ENCODE data around the gene FKBP10. TPM values are rescaled to one million over a fixed set of nuclear protein-coding genes. Genes with fewer than 3 reads are reported as not detected.

The FKBP10 gene
- total RNA-seq, 1 donor from 2014 or later, result 230 TPM

GRCh38 chr17:41782142-41782541 lies 30.7 kb upstream of the FKBP10 start:
- DNase-seq (ENCODE audit: extremely low read depth, low read depth, low spot score), result no peak

- DNase-seq (ENCODE audit: extremely low read depth, low read depth, low spot score), result no peak
Observed at GRCh38 chr17:41784207-41784744, 28.5 kb upstream of the FKBP10 start.

GRCh38 chr17:41785091-41785858 lies 27.5 kb upstream of the FKBP10 start:
- DNase-seq (ENCODE audit: extremely low read depth, low read depth, low spot score), result no peak

GRCh38 chr17:41785859-41786226 lies 27.0 kb upstream of the FKBP10 start:
- no peak for DNase-seq (ENCODE audit: extremely low read depth, low read depth, low spot score)

GRCh38 chr17:41786227-41787020 lies 26.4 kb upstream of the FKBP10 start, which contains the start of gene JUP:
JUP (minus strand) TSS chr17:41786711; CDS start chr17:41771854, 14,857 bp downstream.
- peak; percentile 88 for DNase-seq (ENCODE audit: extremely low read depth, low read depth, low spot score)

GRCh38 chr17:41787021-41787418 lies 25.8 kb upstream of the FKBP10 start:
- no peak for DNase-seq (ENCODE audit: extremely low read depth, low read depth, low spot score)

GRCh38 chr17:41792845-41793783 lies 19.7 kb upstream of the FKBP10 start:
- no peak for DNase-seq (ENCODE audit: extremely low read depth, low read depth, low spot score)

- no peak for DNase-seq (ENCODE audit: extremely low read depth, low read depth, low spot score)
Observed at GRCh38 chr17:41793784-41794539, 18.8 kb upstream of the FKBP10 start.

- no peak for DNase-seq (ENCODE audit: extremely low read depth, low read depth, low spot score)
Observed at GRCh38 chr17:41794540-41794975, 18.2 kb upstream of the FKBP10 start.

GRCh38 chr17:41796121-41796895 lies 16.5 kb upstream of the FKBP10 start:
- no peak for DNase-seq (ENCODE audit: extremely low read depth, low read depth, low spot score)

- no peak for DNase-seq (ENCODE audit: extremely low read depth, low read depth, low spot score)
Observed at GRCh38 chr17:41797377-41797776, 15.4 kb upstream of the FKBP10 start.

GRCh38 chr17:41799366-41799765 lies 13.4 kb upstream of the FKBP10 start:
- no peak for DNase-seq (ENCODE audit: extremely low read depth, low read depth, low spot score)

- no peak for DNase-seq (ENCODE audit: extremely low read depth, low read depth, low spot score)
Observed at GRCh38 chr17:41800601-41801373, 12.0 kb upstream of the FKBP10 start.

- DNase-seq (ENCODE audit: extremely low read depth, low read depth, low spot score), result no peak
Observed at GRCh38 chr17:41801374-41802271, 11.2 kb upstream of the FKBP10 start.

GRCh38 chr17:41803049-41804020 lies 9.5 kb upstream of the FKBP10 start:
- no peak for DNase-seq (ENCODE audit: extremely low read depth, low read depth, low spot score)
